A549 (cell line): ENCODE measurements around the gene FRMD4A. TPM values are rescaled to one million over a fixed set of nuclear protein-coding genes. Genes with fewer than 3 reads are reported as not detected.
A peak's percentile ranks its signal among the peaks of the same experiment; 100 is the strongest.

Experiments used
- ATAC-seq, 2 experiments: fragments of 200-7000 bp in 1 of 2; fragments of >200 bp in 1 of 2; cut with Nextera tagmentation in 1 of 2; cut with Tn5 transposase in 1 of 2; 3 replicates each; pipeline versions ENCODE4 v1.8.0 to v1.9.1; 2018 to 2020; ENCODE audit warnings: mild to moderate bottlenecking in 1 of 2, moderate library complexity in 1 of 2
- CTCF ChIA-PET: fragments of 300-600 bp; sonication (Branson Sonifier 250); formaldehyde crosslinking; extraction: SDS; loops from one replicate; lab custom pipeline; 2021; ENCODE audit warnings: antibody characterized with exemption, inconsistent platforms; lab: Yijun Ruan, JAX
- POLR2A ChIA-PET: fragments of 350-600 bp; formaldehyde crosslinking; extraction: SDS; loops from one replicate; lab custom pipeline; 2021; ENCODE audit warnings: antibody characterized with exemption, inconsistent platforms; lab: Yijun Ruan, JAX
- DNase-seq, 2 experiments: peaks; one replicate each; pipeline versions ENCODE4 v3.0.0 to v3.0.0-alpha.2; 2011 to 2016; ENCODE audit warnings: low read depth in 1 of 2, low spot score in 1 of 2
- FAIRE-seq: peaks from 2 replicates; lab custom pipeline; 2011; peaks lifted over from hg19 to GRCh38; lab: Jason Lieb, UNC
- H3K27ac ChIP-seq, 2 experiments: fragments of >200 bp; sonication (Bioruptor Twin); formaldehyde crosslinking; 3 replicates each; pipeline ENCODE4 v1.5.1; 2016 to 2017
- H3K4me1 ChIP-seq: fragments of >200 bp; sonication (Bioruptor Twin); formaldehyde crosslinking; 3 replicates; pipeline ENCODE4 v1.6.1; 2016
- H3K4me2 ChIP-seq: fragments of >200 bp; sonication (Bioruptor Twin); formaldehyde crosslinking; 3 replicates; pipeline ENCODE4 v1.6.1; 2016
- H3K4me3 ChIP-seq: fragments of >200 bp; sonication (Bioruptor Twin); formaldehyde crosslinking; 3 replicates; pipeline ENCODE4 v1.5.1; 2016
- H3K9me3 ChIP-seq: fragments of >200 bp; sonication (Bioruptor Twin); formaldehyde crosslinking; 3 replicates; pipeline ENCODE4 v1.6.1; 2016
- ATOH8 ChIP-seq: fragments of 250-450 bp; sonication (Bioruptor Pico); IDR thresholded peaks from 2 replicates; pipeline ENCODE4 v1.5.0; 2020; ENCODE audit warnings: low read depth, mild to moderate bottlenecking, moderate library complexity
- CBX2 ChIP-seq: fragments of 200-600 bp; sonication (generic); IDR thresholded peaks from 2 replicates; pipeline ENCODE4 v1.6.1; 2016; ENCODE audit warnings: low read depth, mild to moderate bottlenecking, borderline replicate concordance
- CBX8 ChIP-seq: fragments of 200-600 bp; sonication (generic); IDR thresholded peaks from 2 replicates; pipeline ENCODE4 v1.6.1; 2016
- CEBPB ChIP-seq, 2 experiments: fragments of >200 bp in 1 of 2; sonication (Bioruptor Twin) in 1 of 2; formaldehyde crosslinking in 1 of 2; IDR thresholded peaks; 2 replicates each; pipeline ENCODE4 v1.6.1; 2012 to 2016
- CHD2 ChIP-seq: fragments of 150-350 bp; IDR thresholded peaks from 2 replicates; pipeline ENCODE4 v1.6.1; 2014; ENCODE audit warnings: low read length; ENCODE audit not compliant: partially characterized antibody
- CHD4 ChIP-seq: fragments of 200-600 bp; sonication (generic); IDR thresholded peaks from 2 replicates; pipeline ENCODE4 v1.6.1; 2016; ENCODE audit warnings: antibody characterized with exemption, mild to moderate bottlenecking, borderline replicate concordance
- CTCF ChIP-seq: fragments of >200 bp; sonication (Bioruptor Twin); formaldehyde crosslinking; IDR thresholded peaks from 3 replicates; pipeline ENCODE4 v1.5.1; 2016
- EHMT2 ChIP-seq: fragments of 200-600 bp; sonication (generic); IDR thresholded peaks from 2 replicates; pipeline ENCODE4 v1.6.1; 2016; ENCODE audit warnings: antibody characterized with exemption, low read depth, mild to moderate bottlenecking, moderate library complexity
- EP300 ChIP-seq, 2 experiments: fragments of >200 bp; sonication (Bioruptor Twin); formaldehyde crosslinking; IDR thresholded peaks; 2 replicates in 1 of 2; 3 replicates in 1 of 2; pipeline ENCODE4 v1.6.1; 2016 to 2017
- FOSL2 ChIP-seq, 2 experiments: fragments of 450-650 bp in 1 of 2; fragments of >200 bp in 1 of 2; sonication (Bioruptor Twin) in 1 of 2; formaldehyde crosslinking; IDR thresholded peaks; 2 replicates each; pipeline versions ENCODE4 v1.5.0 to v1.6.1; 2016 to 2020; ENCODE audit warnings: mild to moderate bottlenecking in 1 of 2, moderate library complexity in 1 of 2
- FOXS1 ChIP-seq: fragments of 250-450 bp; sonication (Bioruptor Pico); IDR thresholded peaks from 2 replicates; pipeline ENCODE4 v1.5.0; 2020; ENCODE audit warnings: mild to moderate bottlenecking, moderate library complexity
- GATA3 ChIP-seq: IDR thresholded peaks from 2 replicates; pipeline ENCODE4 v1.6.1; 2012; ENCODE audit warnings: borderline replicate concordance
- HOXA7 ChIP-seq: fragments of 250-450 bp; sonication (Bioruptor Pico); IDR thresholded peaks from 2 replicates; pipeline ENCODE4 v1.5.0; 2020; ENCODE audit warnings: mild to moderate bottlenecking, moderate library complexity
- HOXB13 ChIP-seq: fragments of 250-450 bp; sonication (Bioruptor Pico); IDR thresholded peaks from 2 replicates; pipeline ENCODE4 v1.5.0; 2020; ENCODE audit warnings: low read depth, mild to moderate bottlenecking, moderate library complexity
- JUNB ChIP-seq: fragments of >200 bp; sonication (Bioruptor Twin); formaldehyde crosslinking; IDR thresholded peaks from 2 replicates; pipeline ENCODE4 v1.6.1; 2016
- KDM1A ChIP-seq: fragments of 200-600 bp; sonication (generic); IDR thresholded peaks from 2 replicates; pipeline ENCODE4 v1.6.1; 2016; ENCODE audit warnings: low read depth, mild to moderate bottlenecking
- KDM5A ChIP-seq: fragments of 200-600 bp; sonication (generic); IDR thresholded peaks from 2 replicates; pipeline ENCODE4 v1.6.1; 2016; ENCODE audit warnings: antibody characterized with exemption, mild to moderate bottlenecking
- MAFK ChIP-seq: fragments of 450-650 bp; IDR thresholded peaks from 2 replicates; pipeline ENCODE4 v1.6.1; 2014; ENCODE audit not compliant: partially characterized antibody
- MAZ ChIP-seq: fragments of 150-350 bp; IDR thresholded peaks from 2 replicates; pipeline ENCODE4 v1.6.1; 2014; ENCODE audit warnings: antibody characterized with exemption, low read depth, low read length, borderline replicate concordance
- MYC ChIP-seq: IDR thresholded peaks from 2 replicates; pipeline ENCODE4 v1.6.1; 2012; ENCODE audit warnings: mild to moderate bottlenecking, inconsistent platforms, low read length, improper control_type of control experiment, borderline replicate concordance
- NFE2L2 ChIP-seq: fragments of 150-350 bp; conservative IDR thresholded peaks from 2 replicates; pipeline ENCODE4 v1.6.1; 2014; ENCODE audit warnings: low read length
- NPAS2 ChIP-seq: fragments of 250-450 bp; sonication (Bioruptor Pico); IDR thresholded peaks from 2 replicates; pipeline ENCODE4 v1.8.0; 2022; ENCODE audit warnings: mild to moderate bottlenecking, moderate library complexity, borderline replicate concordance
- POLR2AphosphoS2 ChIP-seq: conservative IDR thresholded peaks from 2 replicates; pipeline ENCODE4 v1.6.1; 2012; ENCODE audit warnings: low read length, improper control_type of control experiment, inconsistent platforms
- RCOR1 ChIP-seq: fragments of 150-350 bp; IDR thresholded peaks from 2 replicates; pipeline ENCODE4 v1.6.1; 2014; ENCODE audit warnings: antibody characterized with exemption, low read length, low read depth
- RFX5 ChIP-seq: fragments of 450-650 bp; IDR thresholded peaks from 2 replicates; pipeline ENCODE4 v1.7.1; 2014; ENCODE audit warnings: antibody characterized with exemption, mild to moderate bottlenecking, moderate library complexity
- USF2 ChIP-seq: fragments of 450-650 bp; IDR thresholded peaks from 2 replicates; pipeline ENCODE4 v1.6.1; 2014; ENCODE audit warnings: antibody characterized with exemption
- ZC3H11A ChIP-seq: fragments of 450-650 bp; IDR thresholded peaks from 2 replicates; pipeline ENCODE4 v1.6.1; 2014; ENCODE audit warnings: antibody characterized with exemption, mild to moderate bottlenecking
- WGBS: methylation state at CpG from one replicate; pipeline ENCODE4 v1.1.6; 2017; ENCODE audit errors: missing lambda C conversion rate; 5-methylcytosine and 5-hydroxymethylcytosine counted together
- polyA plus RNA-seq, 4 experiments: library from polyadenylated mRNA; depleted of rRNA in 3 of 4; stranded (reverse); fragments of >200 nt; fragmentation: RNase III in 1 of 4; extraction: RNeasy Plus Mini Kit Qiagen cat#74134 plus additional on column Dnase treatment in 1 of 4; gene quantifications; 2 replicates in 3 of 4; 3 replicates in 1 of 4; pipeline ENCODE4 v1.2.3, GENCODE V29; 2011 to 2017
- TF ChIP-seq, protein P1 (sequence below): IDR thresholded peaks from 2 replicates; pipeline ENCODE4 v1.6.1; 2012

The FRMD4A gene
- polyA plus RNA-seq, 2 of the 4 experiments (the other 2 are of a cell fraction) = 2.5 to 4.7 TPM

DNA sequence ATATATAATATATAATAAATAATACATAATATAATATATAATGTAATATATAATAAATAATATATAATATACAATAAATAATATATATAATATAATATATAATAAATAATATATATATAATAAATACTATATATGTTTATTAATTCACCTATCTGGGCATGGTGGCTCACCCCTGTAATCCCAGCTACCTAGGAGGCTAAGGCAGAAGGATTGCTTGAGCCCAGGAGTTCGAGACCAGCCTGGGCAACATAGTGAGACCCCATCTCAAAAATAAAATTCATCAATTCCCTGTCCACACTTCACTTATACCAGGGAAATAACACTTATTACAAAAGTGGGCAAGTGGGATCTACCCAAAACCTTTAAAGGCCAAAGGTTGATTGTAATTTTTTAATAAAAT is 462.9 kb downstream of the FRMD4A start:
- POLR2A ChIA-PET = no interaction called here
- FAIRE-seq = no peak

GRCh38 chr10:13865758-13866491 is 464.8 kb downstream of the FRMD4A start:
- CTCF ChIA-PET = no interaction called here
- WGBS = 8% methylated on average over 12 of the region's 12 CpGs
- FAIRE-seq = peak; percentile 39
- TF ChIP-seq HOXA7 (CRISPR knock-in tag) (no peak), CBX8 (no peak), CHD2 (no peak), CTCF (no peak), EP300 (IDR thresholded peaks at IDR 0.05) (no peak), CHD4 (no peak), MAZ (no peak), NPAS2 (no peak), MAFK (no peak), RFX5 (no peak), NFE2L2 (no peak), RCOR1 (no peak), KDM5A (no peak), POLR2AphosphoS2 (no peak), CEBPB (IDR thresholded peaks at IDR 0.05) (peak in 1 of 2 experiments; percentile 86; a peak in 2 of 4 replicates), ATOH8 (CRISPR knock-in tag) (no peak), USF2 (no peak), FOSL2 (IDR thresholded peaks at IDR 0.05) (0 out of 2 replicates have a peak, but pooled peaks have one; percentile 45), FOSL2 (CRISPR knock-in tag; IDR thresholded peaks at IDR 0.05) (peak; percentile 60), HOXB13 (CRISPR knock-in tag) (no peak), JUNB (peak; percentile 63), KDM1A (no peak), FOXS1 (CRISPR knock-in tag) (no peak), CBX2 (no peak), ZC3H11A (no peak), MYC (no peak), EHMT2 (no peak), GATA3 (peak; percentile 35; the same call in 1 of the 2 replicates)
- TF ChIP-seq, protein P1, sequence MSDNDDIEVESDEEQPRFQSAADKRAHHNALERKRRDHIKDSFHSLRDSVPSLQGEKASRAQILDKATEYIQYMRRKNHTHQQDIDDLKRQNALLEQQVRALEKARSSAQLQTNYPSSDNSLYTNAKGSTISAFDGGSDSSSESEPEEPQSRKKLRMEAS = peak; percentile 35; the same call in 1 of the 2 replicates

More for the DNA sequence above, 462.9 kb downstream of the FRMD4A start:
- Histone ChIP-seq H3K27ac (no peak overlapping the region), H3K9me3 (no peaks in the 10 kb centered on the region), H3K4me3 (no peak overlapping the region), H3K4me2 (no peak overlapping the region)
- ATAC-seq = no peak
- WGBS = 68% methylated on average over 1 of the region's 1 CpG
- TF ChIP-seq CTCF = no peak
- TF ChIP-seq JUNB = no peak
- TF ChIP-seq, all 56 proteins: peak for 0
- CTCF ChIA-PET = no interaction called here
- H3K4me1 ChIP-seq = peaks cover 20% of the 10 kb centered on the region
- DNase-seq = no peak

More at GRCh38 chr10:13865758-13866491, 464.8 kb downstream of the FRMD4A start:
- Histone ChIP-seq H3K9me3 (no peaks in the 10 kb centered on the region), H3K4me1 (peaks cover 20% of the 10 kb centered on the region), H3K4me3 (no peak overlapping the region; the same call in 2 of the 3 replicates), H3K4me2 (peak overlapping the region; percentile 62), H3K27ac (peak overlapping the region; percentile 48 to 77)
- DNase-seq (peak; percentile 69 to 76), ATAC-seq (peak; percentile 83 to 87)
- POLR2A ChIA-PET = no interaction called here
